HG03520 (cell line): ENCODE results near the gene RGPD8.
"Not testable (repeated sequence)": the region's sequence is repeated elsewhere in the genome, so short reads cannot be mapped to it uniquely, and the experiment has no call there.

Source experiments
- ATAC-seq: cut with Tn5 transposase; IDR thresholded peaks from one replicate; pipeline ENCODE4 v1.9.1; 2021; ENCODE audit warnings: mild to moderate bottlenecking, moderate library complexity; ENCODE audit not compliant: unreplicated experiment

RGPD8 gene

DNA sequence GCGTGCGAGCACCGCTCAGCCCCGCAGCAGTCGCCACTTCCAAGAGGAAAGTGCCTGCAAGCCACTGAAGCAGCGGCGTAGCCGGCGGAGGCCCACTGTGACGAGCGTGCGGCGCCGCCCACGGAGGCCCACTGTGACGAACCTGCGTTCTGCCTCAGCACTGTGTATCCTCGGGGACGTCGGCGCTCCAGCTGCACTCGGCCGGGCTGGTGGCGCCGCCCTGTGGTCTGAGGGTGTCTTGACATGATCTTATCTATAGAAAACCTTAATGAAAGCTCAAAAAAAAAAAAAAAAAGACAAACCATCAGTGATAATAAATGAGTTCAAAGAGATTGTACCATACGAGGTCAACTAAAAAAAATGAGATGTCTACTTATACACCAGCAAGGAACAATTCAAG lies at the start of gene RGPD8:
Gene RGPD8 (minus strand): TSS at position 166 of the 400 bp plus-strand sequence. CDS start 192 bp downstream, outside the sequence.
- peak; percentile 99 for ATAC-seq

DNA sequence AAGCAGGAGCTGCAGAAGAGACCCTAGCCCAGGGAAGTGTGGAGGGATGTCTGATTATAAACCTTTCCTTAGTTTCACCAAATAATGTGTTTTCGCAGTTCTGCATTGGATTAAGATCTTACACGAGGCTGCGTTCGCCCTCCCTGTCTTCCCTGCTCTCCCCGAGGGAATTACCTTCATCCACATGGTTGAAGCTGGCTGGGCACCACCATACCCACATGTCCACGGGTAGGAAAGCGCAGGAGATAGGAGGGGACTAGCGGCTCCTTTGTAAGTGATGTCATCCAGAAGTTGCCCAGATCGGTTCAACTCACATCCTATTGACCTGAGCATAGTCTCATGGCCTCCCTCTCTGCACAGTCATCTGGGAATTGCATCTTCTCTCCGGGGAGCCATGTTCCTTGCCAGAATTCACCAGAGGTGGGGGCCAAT lies 49.6 kb upstream of the RGPD8 start:
- ATAC-seq = no peak

DNA sequence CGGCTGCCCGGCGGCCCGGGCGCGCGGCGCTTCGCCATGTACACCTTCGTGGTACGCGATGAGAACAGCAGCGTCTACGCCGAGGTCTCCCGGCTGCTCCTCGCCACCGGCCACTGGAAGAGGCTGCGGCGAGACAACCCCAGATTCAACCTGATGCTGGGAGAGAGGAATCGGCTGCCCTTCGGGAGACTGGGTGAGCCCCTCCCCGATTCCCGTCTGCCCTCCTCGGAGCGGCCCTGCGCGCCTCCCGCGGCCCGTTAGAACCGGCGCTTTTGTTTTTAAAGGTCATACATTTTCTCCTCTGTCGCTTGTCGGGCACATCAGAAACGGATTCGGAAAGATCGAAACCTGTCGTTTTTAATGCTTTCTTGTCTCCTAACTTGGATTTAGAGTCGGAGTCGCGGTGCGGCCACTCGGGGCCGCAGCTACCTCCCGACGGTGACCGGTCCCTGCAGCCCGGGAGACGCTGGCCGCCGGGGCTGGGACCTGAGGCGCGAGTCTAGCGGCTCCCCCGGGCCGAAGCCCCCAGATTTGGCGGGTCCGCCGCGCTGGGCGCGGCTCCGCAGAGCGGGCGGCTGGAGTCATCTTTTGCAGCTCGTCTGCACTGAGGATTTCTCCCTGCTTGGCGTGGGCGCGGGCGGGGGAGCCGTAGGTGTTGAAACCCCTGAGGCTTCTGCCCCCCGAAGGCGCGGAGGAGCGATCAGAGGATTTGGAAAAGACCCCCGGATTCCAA lies 49.0 kb upstream of the RGPD8 start:
- ATAC-seq = peak; percentile 14

DNA sequence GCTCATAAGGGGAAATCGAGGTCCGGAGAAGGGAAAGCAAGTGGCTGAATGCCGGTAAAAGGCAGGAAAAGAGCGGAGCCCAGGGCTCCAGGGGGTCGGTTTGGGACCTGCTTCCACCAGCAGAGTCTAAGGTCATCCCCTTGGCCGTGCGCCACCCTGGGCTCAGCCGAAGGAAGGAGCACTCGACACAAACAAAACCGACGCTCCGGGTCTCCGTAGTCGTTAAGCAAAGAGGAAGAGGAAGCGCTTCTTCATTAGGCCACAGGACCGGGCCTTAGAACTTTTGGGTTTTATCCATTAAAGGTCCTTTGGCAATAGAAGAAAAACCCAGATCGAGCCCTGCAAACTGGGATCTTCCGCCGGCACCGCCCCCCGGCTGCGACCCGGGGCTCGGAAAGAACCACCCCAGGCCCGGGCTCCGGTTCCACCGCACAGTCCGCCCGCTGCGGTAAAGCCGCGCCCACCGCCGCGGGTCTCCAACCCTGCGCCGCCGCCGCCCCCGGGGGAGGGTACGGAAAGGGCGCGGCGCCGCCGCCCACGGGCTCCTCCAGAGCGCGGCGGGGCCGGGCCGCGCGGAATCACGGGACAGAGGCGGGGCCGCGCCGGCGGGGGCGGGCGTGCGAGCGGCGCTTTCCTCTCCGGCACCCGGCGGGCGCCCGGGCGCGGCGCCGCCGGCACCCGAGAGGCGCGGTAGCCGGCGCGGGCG lies 48.2 kb upstream of the RGPD8 start, which contains the start of gene TTL:
Gene TTL (plus strand): TSS at position 629 of the 706 bp plus-strand sequence. CDS start 189 bp downstream, outside the sequence.
- peak; percentile 64 for ATAC-seq

DNA sequence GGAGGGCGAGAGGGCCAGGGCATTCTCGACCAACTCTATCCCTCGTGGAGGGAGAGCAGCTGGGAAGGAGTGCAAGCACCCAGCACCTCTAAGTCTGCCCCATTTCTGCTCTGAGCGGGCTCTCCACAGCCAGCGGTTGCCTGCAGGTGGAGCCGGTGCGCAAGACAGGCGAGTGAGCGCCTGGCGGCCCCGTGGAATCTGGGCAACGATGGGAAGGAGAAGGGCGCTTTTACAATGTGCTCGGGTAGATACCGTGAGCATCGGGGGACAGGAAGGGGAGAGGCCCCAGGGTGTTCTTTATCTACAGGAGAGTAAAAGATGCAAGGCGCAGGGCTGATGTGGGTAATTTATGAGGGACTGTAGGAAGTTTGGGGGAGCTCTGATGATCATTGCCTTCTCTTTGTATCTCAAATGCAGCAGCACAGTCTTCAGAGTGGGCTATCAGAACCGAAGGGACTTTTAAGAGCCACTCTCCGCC lies 47.6 kb upstream of the RGPD8 start:
- ATAC-seq = peak; percentile 54

DNA sequence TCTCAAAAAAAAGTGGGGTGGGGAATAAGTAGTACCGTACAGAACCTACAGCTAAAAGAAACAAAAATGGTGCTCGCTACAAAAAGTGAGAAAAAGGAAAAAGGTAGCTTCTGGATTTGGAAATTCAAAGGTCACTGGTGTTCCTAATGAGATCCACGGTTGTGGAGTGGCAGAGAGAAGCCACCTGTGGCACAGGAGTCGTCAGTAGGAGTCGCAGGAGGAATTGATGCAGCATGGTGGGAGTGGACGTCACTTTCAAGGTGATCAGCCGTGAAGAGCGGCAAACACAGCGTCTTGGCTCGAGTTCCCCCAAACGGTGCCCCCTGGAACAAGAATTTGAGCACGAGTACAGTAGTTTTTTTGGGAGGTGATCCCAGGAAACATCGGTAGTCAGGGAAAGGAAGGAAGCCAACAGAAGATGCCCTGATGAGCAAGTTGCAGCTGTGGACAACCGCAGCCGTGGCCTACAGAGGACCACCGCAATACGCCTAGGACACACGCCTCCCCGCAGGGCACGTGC lies 47.1 kb upstream of the RGPD8 start:
- no peak for ATAC-seq

DNA sequence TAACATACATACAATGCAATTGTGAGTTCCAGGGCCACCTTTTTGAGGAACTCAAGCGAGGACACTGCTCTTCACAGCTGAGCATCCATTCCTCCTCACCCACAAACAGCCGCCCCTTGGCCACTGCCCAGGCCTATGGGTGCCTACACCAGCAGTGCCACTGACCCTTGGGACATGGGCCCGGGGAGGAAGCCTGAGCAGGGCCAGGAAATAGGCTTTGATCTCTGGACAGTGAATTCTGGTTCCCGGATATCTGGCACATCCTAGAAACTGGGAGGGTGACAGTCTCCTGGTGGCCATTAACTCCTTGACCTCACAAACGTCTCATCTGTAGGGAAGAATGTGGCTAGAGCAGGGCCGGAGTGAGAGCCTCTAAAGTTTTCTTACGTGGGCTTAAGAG lies 43.0 kb upstream of the RGPD8 start:
- ATAC-seq = no peak

DNA sequence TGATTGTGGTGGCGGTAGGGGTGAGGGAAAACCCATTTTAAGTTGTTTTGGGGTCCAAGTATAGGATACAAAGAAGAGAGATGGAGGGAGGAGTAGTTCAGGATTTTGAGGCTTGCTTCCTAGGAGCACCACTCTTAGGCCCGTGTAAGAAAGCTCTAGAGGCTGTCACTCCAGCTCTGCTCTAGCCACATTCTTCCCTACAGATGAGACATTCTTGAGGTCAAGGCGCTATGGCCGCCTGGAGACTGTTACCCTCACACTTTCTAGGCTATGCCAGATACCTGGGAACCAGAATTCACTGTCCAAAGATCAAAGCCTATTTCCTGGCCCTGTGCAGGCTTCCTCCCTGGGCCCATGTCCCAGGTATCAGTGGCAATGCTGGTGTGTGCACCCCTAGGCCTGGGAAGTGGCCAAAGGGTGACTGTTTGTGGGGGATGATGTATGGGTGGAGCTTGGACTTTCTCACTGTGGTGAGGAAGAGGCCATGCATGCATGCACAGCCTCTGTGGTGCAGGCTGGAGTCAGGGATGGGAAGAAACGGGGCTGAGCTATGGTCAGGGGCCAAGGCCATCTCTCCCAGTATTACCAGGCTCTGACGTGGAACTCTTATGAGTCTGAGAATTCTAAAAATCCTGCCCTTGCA lies 41.5 kb upstream of the RGPD8 start:
- ATAC-seq = no peak

DNA sequence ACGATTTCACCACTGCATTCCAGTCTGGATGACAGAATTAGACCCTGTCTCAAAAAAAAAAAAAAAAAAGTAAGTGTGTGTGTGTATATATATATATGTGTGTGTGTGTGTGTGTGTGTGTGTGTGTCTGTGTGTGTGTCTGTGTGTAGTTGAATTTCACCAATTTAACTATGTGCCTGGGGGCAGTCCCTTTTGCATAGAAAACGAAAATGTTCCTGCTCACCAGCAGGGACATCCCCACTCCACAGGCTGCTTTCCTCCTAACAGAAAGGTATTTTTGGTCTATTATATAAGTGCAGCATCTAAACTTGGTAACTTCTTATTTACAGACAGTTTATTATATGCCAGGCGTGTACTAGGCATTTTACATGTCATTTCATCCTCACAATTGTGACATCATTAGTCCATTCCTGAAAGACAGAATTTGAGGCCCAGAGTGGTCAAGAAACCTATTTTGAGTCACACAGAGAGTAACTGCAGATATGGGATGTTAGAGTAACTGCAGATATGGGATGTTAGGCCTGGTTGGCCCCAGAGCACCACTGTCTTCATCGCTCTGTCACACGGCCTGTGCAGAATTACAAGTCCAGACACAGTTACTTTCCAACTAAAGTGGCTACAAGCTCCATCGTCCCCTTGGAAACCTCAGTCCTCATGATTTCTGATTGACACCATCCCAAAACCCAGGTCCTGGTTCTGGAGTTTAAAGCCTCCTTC lies 39.3 kb upstream of the RGPD8 start:
- ATAC-seq = no peak

DNA sequence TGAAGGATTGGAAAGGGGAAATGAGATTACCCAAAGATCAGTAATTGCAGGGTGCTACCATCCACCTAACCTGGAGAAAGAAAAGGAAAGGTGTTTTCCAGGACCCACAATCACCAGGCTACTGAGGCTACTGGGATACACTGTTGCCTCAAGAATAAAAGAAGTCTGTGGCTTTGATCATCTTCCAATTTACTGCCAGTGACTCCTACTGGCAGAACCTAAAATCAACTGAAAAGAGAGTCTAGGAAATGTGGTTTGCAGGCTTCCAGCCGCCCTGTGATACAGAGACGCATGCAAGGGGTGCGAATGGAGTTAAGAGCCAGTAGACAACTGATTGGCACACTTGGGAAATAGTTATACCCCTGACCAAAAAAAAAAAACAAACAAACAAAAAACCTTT lies 31.9 kb upstream of the RGPD8 start:
- ATAC-seq = no peak

DNA sequence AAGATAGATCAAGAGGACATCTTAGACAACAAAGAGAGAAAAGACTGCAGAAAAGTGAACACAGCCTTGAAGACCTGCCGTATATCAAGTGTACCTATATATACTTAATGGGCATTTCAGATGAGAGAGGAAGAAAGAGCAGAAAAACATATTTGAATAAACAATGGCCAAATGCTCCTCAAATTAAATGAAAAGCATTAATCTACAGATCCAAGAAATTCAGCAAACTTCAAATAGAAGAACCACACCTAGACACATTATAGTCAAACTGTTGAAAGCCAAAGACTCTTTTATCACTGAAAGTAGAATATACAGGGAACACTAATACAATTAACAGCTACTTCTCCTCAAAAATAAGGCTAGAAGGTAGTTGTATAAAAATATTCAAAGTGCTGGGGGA lies 29.8 kb upstream of the RGPD8 start:
- ATAC-seq = no peak

DNA sequence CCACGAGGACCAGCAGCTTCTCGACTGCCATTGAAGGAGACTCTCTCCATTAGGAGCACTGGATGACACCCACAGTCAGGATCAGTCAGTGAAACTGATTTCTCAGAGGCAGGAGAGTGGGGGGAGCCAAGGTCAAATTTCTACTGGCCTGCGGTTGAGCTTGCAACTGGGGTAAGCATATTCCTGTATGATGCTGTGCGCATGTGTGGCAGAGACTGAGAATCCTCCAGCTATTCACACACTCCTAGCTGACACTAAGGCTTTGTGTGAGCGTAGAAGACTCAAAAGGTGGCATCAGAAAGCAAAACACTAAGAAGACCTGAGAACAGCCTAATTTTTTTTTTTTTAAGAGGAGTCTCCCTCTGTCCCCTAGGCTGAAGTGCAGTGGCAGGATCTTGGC lies 28.7 kb upstream of the RGPD8 start:
- ATAC-seq = no peak

DNA sequence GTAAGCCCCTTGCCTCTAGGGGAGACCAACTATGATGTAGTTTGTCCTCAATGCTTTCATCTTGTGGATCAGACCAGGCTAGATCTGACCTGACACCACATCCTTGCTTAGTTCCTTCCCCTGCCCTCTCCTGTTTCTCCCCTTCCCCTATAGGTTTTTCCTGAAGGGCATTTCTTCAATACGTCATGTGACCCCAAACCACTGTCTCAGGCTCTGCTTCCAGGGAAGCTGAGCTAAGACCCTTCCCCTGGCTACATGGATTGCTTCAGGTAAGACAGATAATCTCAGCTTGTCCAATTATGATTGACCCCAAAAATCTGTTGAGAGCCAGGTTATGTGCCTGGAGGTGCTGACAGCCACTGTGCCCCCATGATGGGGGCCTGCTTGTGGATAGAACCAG lies 25.9 kb upstream of the RGPD8 start:
- ATAC-seq = no peak

DNA sequence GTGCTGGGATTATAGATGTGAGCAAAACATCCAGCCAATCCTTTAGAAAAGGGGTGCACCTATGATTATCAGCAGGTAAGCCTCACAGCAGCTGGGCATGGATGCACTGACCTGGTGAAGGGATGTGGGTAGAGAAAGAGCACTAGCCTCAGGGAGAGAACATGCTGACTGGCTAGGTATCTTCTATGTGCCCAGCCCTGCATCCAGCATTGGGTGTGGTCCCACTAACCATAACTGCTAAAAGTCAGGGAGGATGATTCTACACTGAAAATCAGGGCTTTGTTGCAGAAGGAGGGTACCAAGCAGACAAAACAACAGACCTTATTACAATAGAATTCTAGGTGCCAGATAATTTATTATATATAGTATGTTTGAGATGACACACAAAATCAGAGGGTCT lies 21.1 kb upstream of the RGPD8 start:
- ATAC-seq = no peak

DNA sequence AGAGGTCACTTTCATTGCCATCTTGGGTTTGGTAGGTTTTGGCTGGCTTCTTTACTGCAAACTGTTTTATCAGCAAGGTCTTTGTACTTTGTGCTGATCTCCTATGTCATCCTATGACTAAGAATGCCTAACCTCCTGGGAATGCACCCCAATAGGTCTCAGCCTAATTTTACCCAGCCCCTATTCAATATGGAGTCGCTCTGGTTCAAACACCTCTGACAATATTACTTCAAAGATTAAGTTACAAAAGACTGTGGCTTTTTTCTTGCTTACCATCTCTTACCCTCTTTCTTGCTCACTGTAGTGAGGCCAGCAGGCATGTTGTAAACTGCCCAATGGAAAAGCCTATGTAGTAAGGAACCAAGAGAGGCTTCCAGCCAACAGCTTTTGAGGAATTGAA lies 17.9 kb upstream of the RGPD8 start:
- no peak for ATAC-seq

DNA sequence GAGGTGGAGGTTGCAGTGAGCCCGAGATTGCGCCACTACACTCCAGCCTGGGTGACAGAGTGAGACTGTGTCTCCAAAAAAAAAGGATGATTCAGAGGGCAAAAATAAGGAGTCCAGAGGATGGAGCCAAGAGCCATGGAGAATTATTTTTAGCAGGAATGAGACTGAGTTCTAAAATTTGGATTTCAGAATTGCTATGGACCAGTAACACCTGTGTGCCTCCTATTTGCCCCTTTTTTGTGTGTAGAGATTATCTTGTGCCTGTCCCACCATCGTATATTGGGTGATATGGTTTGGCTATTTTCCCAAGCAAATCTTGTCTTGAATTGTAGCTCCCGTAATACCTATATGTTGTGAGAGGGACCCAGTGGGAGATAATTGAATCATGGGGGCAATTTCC lies 16.4 kb upstream of the RGPD8 start:
- ATAC-seq = no peak

DNA sequence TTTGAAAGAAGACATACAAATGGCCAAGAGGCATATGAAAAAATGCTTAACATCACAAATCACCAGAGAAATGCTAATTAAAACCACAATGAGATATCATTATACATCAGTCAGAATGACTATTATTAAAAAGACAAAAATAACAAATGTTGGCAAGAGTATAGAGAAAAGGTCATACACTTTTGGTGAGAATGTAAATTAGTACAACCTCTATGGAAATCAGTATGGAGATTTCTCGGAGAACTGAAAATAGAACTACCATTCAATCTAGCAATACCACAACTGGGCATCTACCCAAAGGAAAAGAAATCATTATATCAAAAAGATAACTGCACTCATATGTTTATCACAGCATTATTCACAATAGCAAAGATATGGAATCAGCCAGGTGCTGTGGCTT lies 10.8 kb upstream of the RGPD8 start:
- ATAC-seq = not testable (repeated sequence)

DNA sequence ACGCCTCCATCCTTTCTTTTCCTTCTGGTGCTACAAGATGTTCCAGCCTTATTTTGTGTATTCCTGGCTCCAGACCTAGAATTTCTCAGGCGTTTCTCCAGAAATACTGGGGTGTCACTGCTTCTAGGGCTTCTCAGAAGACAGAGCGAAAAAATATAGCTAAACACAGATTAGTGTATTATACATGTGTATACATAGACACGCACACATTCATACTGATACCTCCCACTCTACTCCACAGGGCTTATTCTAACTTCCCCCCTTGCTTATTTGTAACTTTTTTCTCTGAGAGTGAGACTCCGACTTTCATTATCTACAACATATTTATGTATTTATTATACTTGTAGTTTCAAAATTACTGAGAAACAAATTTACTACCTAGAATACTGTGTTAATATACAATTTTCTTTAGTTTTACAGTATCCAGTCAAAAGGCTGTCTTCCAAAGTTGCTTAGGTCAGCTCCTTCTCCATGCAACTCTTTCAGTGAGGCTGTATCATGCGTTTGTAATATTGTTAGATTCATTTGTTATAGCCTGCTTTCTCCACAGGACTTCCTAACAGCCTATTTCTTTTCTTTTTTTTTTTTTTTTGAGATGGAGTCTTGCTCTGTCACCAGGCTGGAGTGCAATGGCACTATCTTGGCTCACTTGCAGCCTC lies 5.3 kb upstream of the RGPD8 start:
- not testable (repeated sequence) for ATAC-seq

DNA sequence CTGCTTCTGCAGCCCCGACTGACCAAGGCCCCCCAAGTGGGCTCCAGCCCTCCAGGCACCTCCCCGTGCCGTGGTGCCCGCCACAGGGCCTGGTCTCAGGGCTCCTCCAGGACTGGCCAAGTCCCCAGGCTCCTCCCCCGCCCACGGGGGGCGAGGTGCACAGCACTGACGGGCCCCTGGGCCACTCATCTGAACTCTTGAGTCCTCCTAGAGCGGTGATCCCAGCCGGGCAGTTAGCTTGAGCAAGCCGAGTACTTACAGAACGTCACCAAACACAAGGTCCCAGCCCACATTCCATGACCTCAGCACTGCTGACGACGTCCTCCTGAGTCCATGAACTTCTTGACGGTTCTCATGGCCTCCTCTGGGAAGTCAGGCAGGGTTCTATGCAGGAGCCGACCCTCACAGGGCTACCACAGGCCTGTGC lies 4.0 kb upstream of the RGPD8 start:
- ATAC-seq = not testable (repeated sequence)

DNA sequence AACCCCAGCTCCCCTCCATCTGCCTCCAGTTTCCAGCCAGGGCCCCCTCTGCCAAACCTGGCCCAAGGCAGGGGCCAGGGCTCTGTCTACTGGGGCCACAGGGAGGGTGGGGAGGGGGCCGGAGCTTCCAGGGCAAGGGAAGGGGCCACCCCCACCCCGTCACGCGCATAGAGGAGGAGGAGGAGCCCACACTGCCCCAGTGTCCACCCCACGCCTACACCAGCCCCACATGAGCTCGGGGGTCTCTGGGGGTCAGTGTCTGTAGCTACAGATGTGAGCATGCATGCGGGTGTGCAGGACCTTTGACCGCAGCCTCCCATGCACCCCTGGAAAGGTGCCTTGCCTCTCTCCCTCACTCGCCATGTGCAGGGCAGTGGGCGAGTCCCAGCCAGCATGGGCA lies 3.5 kb upstream of the RGPD8 start:
- not testable (repeated sequence) for ATAC-seq
